DMS53 treated with DMSO at 0.1 percent for 48 hours (cell line): ENCODE data around the gene FRMD5.
"Not testable (repeated sequence)": the region's sequence is repeated elsewhere in the genome, so short reads cannot be mapped to it uniquely, and the experiment has no call there.

Source experiments
- DNase-seq: peaks from one replicate; lab custom pipeline; 2025; ENCODE audit not compliant: unreplicated experiment; lab: John Stamatoyannopoulos, UW

FRMD5 gene

DNA sequence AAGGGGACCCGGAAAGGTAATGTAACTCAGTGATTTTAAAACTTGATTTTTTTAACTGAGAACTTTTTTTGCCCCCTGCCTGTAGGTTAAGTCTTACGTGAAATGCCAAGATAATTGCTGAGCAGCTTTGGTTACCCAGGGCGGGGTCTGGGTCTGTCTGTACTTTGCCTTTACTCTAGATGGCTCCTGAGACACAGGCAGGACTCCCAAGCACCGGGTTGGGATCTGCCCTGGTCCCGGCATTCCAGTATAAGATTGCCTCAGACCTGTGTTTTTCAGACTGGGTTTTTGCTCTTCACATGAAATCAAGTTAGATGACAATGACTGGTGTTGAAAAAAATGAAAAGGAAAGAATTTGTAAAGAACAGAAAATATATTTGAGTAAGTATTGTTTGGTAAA is 328.0 kb downstream of the FRMD5 start:
- DNase-seq: no peak

DNA sequence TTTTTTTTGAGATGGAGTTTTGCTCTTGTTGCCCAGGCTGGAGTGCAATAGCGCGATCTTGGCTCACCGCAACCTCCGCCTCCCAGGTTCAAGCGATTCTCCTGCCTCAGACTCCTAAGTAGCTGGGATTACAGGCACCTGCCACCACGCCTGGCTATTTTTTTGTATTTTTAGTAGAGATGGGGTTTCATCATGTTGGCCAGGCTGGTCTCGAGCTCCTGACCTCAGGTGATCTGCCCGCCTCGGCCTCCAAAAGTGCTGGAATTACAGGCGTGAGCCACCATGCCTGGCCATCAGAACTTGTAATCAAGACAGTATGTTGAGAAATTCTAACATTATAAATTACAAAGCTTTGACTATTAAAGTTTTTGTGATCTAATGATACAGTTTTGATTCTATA is 328.4 kb downstream of the FRMD5 start:
- not testable (repeated sequence) for DNase-seq

DNA sequence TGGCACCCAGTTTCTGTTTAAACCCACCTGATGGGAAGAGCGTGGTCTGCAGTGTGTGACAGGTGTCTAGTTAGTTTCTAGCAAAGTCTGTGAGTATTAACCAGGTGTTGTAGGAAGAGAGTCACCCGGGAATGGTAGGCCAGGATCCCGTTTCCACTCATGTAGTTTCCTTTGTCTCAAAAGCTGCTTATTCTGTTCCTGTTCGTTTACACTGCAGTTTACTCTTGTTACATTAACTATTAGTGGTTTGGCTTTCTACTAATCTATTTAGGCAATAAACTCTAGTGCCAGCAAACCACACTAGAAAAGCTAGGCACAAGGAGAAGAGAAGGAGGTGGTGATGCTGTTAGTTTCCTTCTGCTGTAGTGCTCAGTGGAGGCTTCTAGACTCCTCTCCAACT is 335.5 kb downstream of the FRMD5 start:
- no peak for DNase-seq

DNA sequence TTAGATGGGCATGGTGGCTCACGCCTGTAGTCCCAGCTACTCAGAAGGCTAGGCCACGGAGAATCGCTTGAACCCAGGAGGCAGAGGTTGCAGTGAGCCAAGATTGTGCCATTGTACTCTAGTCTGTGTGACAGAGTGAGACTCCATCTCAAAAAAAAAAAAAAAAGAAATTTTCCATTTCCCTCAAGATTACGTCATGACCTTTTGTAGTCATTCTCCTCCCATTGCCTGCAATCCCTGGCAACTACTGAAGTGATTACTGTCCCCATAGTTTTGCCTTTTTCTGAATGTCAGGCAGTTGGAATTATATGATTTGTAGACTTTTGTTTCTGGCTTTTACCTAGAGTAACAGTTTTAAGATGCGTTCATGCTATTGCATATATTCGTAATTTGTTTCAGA is 340.3 kb downstream of the FRMD5 start:
- DNase-seq: no peak

DNA sequence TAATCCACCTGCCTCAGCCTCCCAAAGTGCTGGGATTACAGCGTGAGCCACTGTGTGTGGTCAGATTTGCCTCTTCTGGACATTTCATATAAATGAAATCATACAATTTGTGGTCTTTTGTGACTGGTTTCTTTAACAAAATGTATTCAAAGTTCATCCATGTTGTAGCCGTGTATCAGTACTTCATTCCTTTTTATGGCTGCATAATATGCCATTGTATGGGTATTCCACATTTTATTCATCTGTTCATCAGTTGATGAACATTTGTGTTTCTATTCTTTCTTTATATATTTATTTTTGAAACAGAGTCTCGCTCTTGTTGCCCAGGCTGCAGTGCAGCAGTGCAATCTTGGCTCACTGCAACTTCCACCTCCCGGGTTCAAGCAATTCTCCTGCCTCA is 342.5 kb downstream of the FRMD5 start:
- DNase-seq: no peak

DNA sequence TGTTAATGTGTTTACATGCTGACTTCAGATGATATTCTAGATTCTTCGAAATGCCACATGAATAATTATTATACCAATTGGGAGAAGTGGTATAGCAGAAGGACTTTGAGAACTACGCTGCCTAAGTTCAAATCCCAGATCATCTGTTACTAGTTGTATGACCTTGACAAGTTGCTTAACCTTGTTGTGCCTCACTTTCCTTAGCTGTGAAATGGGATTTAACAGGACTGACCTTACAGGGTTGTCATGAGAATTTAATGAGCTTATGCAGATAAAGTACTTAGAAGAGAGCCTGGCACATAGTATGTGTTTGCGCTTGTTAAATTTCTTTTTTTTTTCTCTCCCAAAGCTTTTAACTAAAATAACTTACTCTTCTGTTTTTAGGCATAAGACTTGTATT is 343.8 kb downstream of the FRMD5 start:
- DNase-seq: no peak

DNA sequence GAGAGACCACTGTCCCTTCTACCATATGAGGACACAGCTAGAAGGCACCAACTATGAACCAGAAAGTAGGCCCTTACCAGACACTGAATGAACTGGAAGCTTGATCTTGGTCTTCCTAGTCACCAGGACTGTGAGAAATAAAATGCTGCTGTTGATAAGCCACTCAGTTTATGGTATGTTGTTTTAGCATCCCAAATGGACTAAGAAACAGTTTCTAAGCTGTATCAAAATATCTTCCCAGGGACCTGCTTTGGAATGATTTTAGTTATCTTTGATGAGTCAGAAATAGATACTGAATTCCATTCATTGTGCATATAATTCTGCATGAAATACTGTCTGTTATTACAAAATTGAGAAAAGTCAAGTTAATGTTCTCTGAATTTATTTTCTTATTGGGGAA is 349.6 kb downstream of the FRMD5 start:
- DNase-seq: no peak

DNA sequence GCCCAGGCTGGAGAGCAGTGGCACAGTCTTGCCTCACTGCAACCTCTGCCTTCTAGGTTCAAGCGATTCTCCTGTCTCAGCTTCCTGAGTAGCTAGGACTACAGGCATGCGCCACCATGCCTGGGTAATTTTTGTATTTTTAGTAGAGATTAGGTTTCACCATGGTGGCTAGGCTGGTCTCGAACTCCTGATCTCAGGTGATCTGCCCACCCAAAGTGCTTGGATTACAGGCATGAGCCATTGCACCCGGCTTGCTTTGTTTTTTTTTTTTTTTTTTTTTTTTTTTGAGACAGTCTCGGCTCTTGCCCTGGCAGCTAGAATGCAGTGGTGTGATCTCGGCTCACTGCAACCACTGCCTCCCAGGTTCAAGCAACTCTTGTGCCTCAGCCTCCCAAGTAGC is 362.6 kb downstream of the FRMD5 start:
- DNase-seq: not testable (repeated sequence)

DNA sequence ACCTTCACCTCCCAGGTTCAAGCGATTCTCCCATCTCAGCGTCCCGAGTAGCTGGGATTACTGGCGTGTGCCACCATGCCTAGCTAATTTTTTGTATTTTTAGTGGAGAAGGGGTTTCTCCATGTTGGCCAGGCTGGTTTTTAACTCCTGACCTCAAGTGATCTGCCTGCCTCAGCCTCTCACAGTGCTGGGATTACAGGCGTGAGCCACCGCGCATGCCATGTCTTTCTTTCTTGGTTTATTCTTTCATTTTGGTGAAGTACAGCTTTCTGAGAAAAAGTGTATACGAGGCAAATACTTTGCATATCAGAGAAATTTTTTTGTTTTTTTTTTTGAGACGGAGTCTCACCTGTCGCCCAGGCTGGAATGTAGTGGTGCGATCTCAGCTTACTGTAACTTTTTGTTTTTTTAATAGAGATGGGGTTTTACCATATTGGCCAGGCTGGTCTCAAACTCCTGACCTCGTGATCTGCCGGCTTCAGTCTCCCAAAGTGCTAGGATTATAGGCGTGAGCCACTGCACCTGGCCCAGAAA is 363.5 kb downstream of the FRMD5 start:
- not testable (repeated sequence) for DNase-seq

DNA sequence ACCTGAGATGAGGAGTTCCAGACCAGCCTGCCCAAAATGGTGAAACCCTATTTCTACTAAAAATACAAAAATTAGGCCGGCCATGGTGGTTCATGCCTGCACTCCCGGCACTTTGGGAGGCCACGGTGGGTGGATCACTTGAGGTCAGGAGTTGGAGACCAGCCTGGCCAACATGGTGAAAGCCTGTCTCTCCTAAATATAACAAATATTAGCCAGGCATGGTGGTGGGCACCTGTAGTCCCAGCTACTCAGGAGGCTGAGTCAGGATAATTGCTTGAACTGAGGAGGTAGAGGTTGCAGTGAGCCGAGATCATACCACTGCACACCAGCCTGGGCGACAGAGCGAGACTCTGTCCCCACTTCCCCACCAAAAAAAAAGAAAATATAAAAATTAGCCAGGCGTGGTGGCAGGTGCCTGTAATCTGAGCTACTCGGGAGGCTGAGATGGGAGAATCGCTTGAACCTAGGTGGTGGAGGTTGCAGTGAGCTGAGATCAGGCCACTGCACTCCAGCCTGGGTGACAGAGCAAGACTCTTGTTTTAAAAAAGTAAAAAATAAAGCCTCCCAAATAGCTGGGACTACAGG is 364.3 kb downstream of the FRMD5 start:
- DNase-seq: not testable (repeated sequence)

DNA sequence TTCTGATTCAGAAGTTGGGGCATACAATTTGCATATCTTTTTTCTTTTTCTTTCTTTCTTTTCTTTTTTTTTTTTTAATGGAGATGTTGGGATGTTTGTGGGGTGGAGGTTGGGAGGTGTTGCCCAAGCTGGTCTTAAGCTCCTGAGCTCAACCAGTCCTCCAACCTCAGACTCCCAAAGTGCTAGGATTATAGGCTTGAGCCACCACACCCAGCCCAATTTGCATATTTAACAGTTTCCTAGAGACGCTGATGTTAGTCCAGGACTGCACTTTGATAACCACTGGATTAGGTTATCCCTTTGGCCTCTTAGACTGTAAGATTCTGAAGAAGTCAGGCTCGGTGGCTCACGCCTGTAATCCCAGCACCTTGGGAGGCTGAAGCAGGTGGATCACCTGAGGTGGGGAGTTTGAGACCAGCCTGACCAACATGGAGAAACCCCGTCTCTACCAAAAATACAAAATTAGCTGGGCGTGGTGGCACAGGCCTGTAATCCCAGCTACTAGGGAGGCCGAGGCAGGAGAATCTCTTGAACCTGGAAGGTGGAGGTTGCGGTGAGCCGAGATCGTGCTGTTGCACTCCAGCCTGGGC is 365.0 kb downstream of the FRMD5 start:
- DNase-seq: not testable (repeated sequence)

DNA sequence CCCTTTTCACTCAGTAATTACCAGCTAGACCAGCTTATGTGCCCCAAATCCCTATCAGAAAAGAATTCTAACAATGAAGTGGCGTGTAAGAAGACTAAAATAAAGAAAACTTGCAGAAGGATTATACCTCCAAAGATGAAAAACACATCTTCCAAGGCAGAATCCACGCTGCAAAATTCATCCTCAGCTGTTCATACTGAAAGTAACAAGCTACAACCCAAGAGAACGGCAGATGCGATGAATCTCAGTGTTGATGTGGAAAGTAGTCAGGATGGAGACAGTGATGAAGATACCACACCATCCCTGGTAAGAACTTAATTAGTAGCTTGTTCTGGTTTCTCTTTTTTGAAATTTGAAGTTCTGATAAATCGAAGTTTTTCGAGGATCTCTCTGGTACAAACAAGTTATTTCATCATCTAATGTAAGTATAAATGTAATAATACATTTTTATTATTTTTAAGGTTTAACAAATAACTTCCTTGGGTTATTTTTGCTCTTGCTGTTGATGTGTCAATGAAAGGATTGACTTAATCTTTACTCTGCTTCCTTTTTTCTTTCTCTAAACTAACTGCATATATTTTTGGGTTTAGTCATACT is 366.9 kb downstream of the FRMD5 start:
- no peak for DNase-seq

DNA sequence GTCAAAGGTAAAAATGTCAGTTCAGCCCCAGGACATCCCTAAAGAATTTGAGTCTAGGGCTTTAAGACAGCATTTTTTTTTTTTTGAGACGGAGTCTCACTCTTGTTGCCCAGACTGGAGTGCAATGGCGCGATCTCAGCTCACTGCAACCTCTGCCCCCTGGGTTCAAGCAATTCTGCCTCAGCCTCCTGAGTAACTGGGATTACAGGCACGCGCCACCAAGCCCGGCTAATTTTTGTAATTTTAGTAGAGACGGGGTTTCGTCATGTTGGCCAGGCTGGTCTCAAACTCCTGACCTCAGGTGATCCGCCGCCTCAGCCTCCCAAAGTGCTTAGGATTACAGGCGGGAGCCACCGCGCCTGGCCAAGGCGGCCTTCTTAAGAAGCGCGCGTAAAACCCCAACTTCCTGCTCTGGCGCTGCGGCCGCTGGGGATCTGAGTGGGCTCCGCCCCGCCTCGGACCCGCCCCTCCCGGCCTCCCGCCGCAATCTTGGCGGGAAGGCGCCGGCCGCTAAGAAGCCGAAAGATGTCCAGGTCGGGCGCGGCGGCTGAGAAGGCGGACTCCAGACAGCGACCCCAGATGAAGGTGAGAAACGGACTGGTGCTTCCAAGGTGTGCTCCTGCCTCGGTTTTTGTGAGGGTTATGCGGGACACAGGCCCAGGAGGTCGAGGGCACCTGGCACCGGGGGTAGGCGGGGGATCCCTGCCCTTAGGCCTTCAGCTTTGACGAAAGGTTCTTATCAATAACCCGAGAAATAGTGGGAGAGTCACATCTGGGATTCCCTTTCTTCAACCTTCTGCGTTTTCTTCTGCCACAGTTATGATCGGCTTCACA is 368.3 kb downstream of the FRMD5 start, which contains the start of gene WDR76:
TSS of gene WDR76 (plus strand) at position 495 of the 834 bp plus-strand sequence. CDS start at position 526, 31 bp downstream.
- peak; percentile 46 for DNase-seq

DNA sequence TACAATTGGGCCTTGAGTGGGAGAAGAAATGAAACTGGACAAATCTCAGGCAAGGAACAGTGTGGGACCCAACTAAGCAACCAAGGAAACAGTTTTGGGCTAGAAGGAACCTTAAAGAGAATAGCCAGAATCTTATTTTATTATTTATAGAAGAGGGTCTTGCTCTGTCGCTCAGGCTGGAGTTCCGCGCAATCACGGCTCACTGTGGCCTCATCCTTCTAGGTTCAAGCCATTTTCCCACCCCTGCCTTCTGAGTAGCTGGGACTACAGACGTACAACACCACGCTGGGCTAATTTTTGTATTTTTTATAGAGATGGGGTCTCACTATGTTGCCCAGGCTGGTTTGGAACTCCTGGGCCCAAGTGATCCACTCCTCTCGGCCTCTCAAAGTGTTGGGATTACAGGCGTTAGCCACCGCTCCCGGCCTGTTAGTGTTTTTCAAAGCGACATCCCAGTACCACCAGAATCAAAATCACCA is 369.0 kb downstream of the FRMD5 start:
- no peak for DNase-seq

DNA sequence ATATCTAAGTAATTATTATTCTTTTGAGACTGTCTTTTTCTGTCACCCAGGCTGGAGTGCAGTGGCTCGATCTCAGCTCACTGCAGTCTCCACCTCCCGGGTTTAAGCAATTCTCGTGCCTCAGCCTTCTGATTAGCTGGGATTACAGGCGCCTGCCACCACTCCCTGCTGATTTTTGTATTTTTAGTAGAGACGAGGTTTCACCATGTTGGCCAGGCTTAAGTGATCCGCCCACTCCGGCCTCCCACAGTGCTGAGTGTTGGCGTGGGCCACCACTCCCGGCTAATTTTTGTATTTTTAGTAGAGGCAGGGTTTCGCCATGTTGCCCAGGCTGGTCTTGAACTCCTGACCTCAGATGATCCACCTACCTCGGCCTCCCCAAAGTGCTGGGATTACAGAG is 369.8 kb downstream of the FRMD5 start:
- not testable (repeated sequence) for DNase-seq

DNA sequence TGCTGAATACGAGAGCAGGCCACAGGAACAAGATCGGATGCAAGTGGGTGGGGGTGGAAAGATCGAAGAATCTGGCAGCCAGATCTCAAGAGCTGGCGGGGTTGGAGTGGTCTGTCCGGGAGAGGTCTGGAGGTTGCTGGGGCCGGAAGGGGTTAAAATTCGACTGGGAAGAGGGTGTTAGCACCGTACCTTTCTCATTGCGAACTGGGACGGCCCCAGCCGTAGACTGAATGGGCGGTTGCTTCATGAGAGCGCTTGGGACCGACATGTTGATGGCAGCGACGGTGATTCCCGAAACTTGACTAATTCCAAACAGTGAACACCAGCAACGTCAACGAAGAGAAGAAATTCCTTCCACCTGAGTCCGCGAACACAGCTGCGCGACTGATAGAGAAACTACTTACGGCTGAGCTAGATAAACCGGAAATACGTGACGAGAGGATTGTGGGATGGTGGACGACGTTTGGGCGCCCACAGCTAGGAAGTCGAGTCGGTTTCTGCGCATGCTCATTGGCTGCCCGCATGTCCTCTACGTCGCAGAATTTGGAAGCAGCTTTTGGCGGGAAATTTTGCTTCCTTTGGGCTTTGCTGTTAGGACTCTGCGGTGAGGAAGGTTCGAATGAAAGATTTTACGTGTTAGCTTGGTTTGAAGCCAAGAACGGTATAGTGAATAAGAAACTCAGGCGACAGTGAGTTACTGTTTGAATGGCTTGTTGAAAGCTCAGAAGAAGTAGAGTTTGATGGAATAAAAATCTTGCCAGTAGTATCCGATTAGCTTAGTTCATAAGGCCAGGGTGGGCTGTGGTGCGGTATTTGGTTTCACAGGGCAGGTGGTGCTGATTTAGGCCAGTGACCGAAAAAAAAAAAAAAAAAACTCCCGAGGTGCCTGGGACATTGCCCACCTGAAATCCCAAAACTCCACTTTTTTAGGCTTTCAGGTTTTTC is 370.5 kb downstream of the FRMD5 start, which contains the start of gene MFAP1:
TSS of gene MFAP1 (minus strand) at position 389 of the 945 bp plus-strand sequence. CDS start at position 268, 121 bp downstream.
- peak; percentile 92 for DNase-seq

DNA sequence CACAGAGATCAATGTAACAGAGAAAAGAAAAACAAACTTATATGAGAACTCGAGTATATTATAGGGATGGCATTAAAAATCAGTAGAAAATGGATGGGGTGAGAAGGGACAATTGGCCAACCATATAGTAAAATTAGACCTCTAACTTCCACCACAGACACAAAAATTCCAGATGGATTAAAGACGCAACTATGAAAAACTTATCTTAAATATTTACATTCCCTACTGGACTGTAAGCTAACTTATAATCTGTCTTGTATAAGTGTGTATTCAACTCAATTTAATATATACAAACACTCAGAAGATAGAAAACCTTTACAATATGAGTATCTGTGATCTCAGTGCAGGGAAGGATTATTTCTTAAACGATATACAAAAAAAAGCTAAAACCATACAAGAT is 373.6 kb downstream of the FRMD5 start:
- no peak for DNase-seq
